A673 (cell line): Measurements from ENCODE around the gene DLG4. TPM values are rescaled to one million over a fixed set of nuclear protein-coding genes. Genes with fewer than 3 reads are reported as not detected.

Source experiments
- BruUV-seq: library from RNA; stranded (reverse); fragments of 400-500 nt; replicated peaks from 2 replicates; lab custom pipeline; 2021; lab: Mats Ljungman, UMichigan
- CTCF ChIA-PET: fragments of 300-600 bp; sonication (Branson Sonifier 250); formaldehyde crosslinking; loops from one replicate; lab custom pipeline; 2022; ENCODE audit warnings: antibody characterized with exemption; lab: Charles Lee
- POLR2A ChIA-PET: fragments of 300-600 bp; sonication (Branson Sonifier 250); formaldehyde crosslinking; loops from one replicate; lab custom pipeline; 2022; ENCODE audit warnings: antibody characterized with exemption; ENCODE audit not compliant: low non-redundant PET; lab: Charles Lee
- DNase-seq: peaks from one replicate; pipeline ENCODE4 v3.0.0-alpha.2; 2015; ENCODE audit warnings: low spot score
- H3K27ac ChIP-seq: fragments of 200-600 bp; sonication (generic); 2 replicates; pipeline ENCODE4 v1.5.1; 2016; ENCODE audit warnings: mixed run types, low read depth, mild to moderate bottlenecking, mixed read lengths, antibody characterized with exemption, low read length; ENCODE audit not compliant: poor library complexity, severe bottlenecking
- H3K27me3 ChIP-seq: fragments of 200-600 bp; sonication (generic); replicated peaks from 2 replicates; pipeline ENCODE4 v1.6.1; 2017; ENCODE audit warnings: mixed run types, low read depth, mild to moderate bottlenecking, mixed read lengths, antibody characterized with exemption, low read length; ENCODE audit not compliant: insufficient read depth, poor library complexity
- H3K36me3 ChIP-seq: fragments of 200-600 bp; sonication (generic); 2 replicates; pipeline ENCODE4 v1.6.1; 2016; ENCODE audit warnings: mixed run types, mild to moderate bottlenecking, mixed read lengths, antibody characterized with exemption, low read length; ENCODE audit not compliant: insufficient read depth, poor library complexity, severe bottlenecking
- H3K4me1 ChIP-seq: fragments of 200-600 bp; sonication (generic); 2 replicates; pipeline ENCODE4 v1.6.1; 2017; ENCODE audit warnings: mixed run types, mild to moderate bottlenecking, mixed read lengths, antibody characterized with exemption, low read length; ENCODE audit not compliant: insufficient read depth, poor library complexity, severe bottlenecking
- H3K4me3 ChIP-seq: fragments of 200-600 bp; sonication (generic); 2 replicates; pipeline ENCODE4 v1.5.1; 2016; ENCODE audit warnings: low read depth, mixed run types, mild to moderate bottlenecking, mixed read lengths, low read length; ENCODE audit not compliant: poor library complexity, severe bottlenecking
- H3K9me3 ChIP-seq: fragments of 200-600 bp; sonication (generic); 2 replicates; pipeline ENCODE4 v1.6.1; 2016; ENCODE audit warnings: mixed run types, low read depth, mild to moderate bottlenecking, mixed read lengths, antibody characterized with exemption, low read length; ENCODE audit not compliant: poor library complexity, severe bottlenecking
- CTCF ChIP-seq: fragments of 300-800, 200-600 bp; sonication (generic); conservative IDR thresholded peaks from 2 replicates; pipeline ENCODE4 v1.5.1; 2017; ENCODE audit warnings: low read depth, mild to moderate bottlenecking, antibody characterized with exemption, low read length, moderate library complexity, mixed read lengths
- EZH2 ChIP-seq: fragments of 200-600 bp; sonication (generic); IDR thresholded peaks from 2 replicates; pipeline ENCODE4 v1.6.1; 2017; ENCODE audit warnings: borderline replicate concordance, low read depth, mild to moderate bottlenecking, mixed read lengths, antibody characterized with exemption, low read length; ENCODE audit not compliant: poor library complexity, severe bottlenecking
- intact Hi-C: fragments of 100-400 bp; cut with micrococcal nuclease; formaldehyde crosslinking; loops from one replicate; pipeline ENCODE4 v1.10.0; 2022; ENCODE audit not compliant: unreplicated experiment
- total RNA-seq: library from RNA; stranded (reverse); gene quantifications from 2 replicates; pipeline ENCODE4 v1.2.3, GENCODE V29; 2021

The DLG4 gene
- total RNA-seq, 1 experiment from 2014 or later, result 74.7 TPM

- Histone ChIP-seq H3K27me3 (no peaks in the 10 kb centered on the region), H3K9me3 (no peaks in the 10 kb centered on the region), H3K27ac (no peak overlapping the region), H3K4me3 (no peak overlapping the region), H3K4me1 (peaks cover 3% of the 10 kb centered on the region), H3K36me3 (peaks cover 89% of the 10 kb centered on the region)
- POLR2A ChIA-PET, result no interaction called here
- intact Hi-C loops, result no loop called here
- CTCF ChIA-PET, result no interaction called here
- DNase-seq, result no peak
- TF ChIP-seq EZH2 (no peak), CTCF (no peak)
- no TSS peak for BruUV-seq
Measured at GRCh38 chr17:7226721-7227710, 7.4 kb upstream of the DLG4 start.

- H3K4me3 ChIP-seq, result no peak overlapping the region
- CTCF ChIA-PET, result no interaction called here
- DNase-seq, result no peak
- H3K27me3 ChIP-seq, result no peaks in the 10 kb centered on the region
- H3K36me3 ChIP-seq, result peaks cover 98% of the 10 kb centered on the region
- no peak overlapping the region for H3K27ac ChIP-seq
- peaks cover 5% of the 10 kb centered on the region for H3K4me1 ChIP-seq
- TF ChIP-seq CTCF, result no peak
- TF ChIP-seq EZH2, result no peak
- H3K9me3 ChIP-seq, result no peaks in the 10 kb centered on the region
- intact Hi-C loops, result no loop called here
- BruUV-seq, result no TSS peak
- POLR2A ChIA-PET, result no interaction called here
Measured at GRCh38 chr17:7225711-7226331, 6.2 kb upstream of the DLG4 start.

GRCh38 chr17:7224661-7225111 is 5.0 kb upstream of the DLG4 start:
- TSS peak; percentile 34 for BruUV-seq
- intact Hi-C loops, result no loop called here
- no peak overlapping the region for H3K4me3 ChIP-seq
- no peaks in the 10 kb centered on the region for H3K9me3 ChIP-seq
- peaks cover 5% of the 10 kb centered on the region for H3K4me1 ChIP-seq
- H3K36me3 ChIP-seq, result peaks cover 87% of the 10 kb centered on the region
- TF ChIP-seq CTCF (no peak), EZH2 (no peak)
- POLR2A ChIA-PET, result interaction anchor here (0.6 kb wide), 1 partner anchor 8 kb away, joined by 3 read pairs; no protein-coding TSS in a partner anchor
- CTCF ChIA-PET, result no interaction called here
- H3K27ac ChIP-seq, result no peak overlapping the region
- DNase-seq, result no peak
- no peaks in the 10 kb centered on the region for H3K27me3 ChIP-seq
